Astrocyte (in vitro differentiated cells and primary cell): ENCODE results near the gene CEACAM3. TPM values are rescaled to one million over a fixed set of nuclear protein-coding genes. Genes with fewer than 3 reads are reported as not detected.
"Not testable (repeated sequence)": the region's sequence is repeated elsewhere in the genome, so short reads cannot be mapped to it uniquely, and the experiment has no call there.

Experiments used
- DNase-seq: peaks from one replicate; pipeline ENCODE4 v3.0.0-alpha.2; 2010; ENCODE audit warnings: low read depth
- FAIRE-seq: peaks from 2 replicates; lab custom pipeline; 2011; peaks lifted over from hg19 to GRCh38; lab: Jason Lieb, UNC
- H2AFZ ChIP-seq: 2 replicates; pipeline ENCODE4 v1.6.0; 2012; ENCODE audit warnings: low read depth, low read length, inconsistent platforms
- H3K27ac ChIP-seq: 2 replicates; pipeline ENCODE4 v1.5.1; 2011; ENCODE audit warnings: low read depth, low read length, inconsistent platforms
- H3K27me3 ChIP-seq: 2 replicates; pipeline ENCODE4 v1.6.0; 2011; ENCODE audit warnings: low read length, inconsistent platforms; ENCODE audit not compliant: insufficient read depth
- H3K36me3 ChIP-seq: 2 replicates; pipeline ENCODE4 v1.5.1; 2011; ENCODE audit warnings: low read length, inconsistent platforms; ENCODE audit not compliant: insufficient read depth
- H3K4me1 ChIP-seq: 2 replicates; pipeline ENCODE4 v1.5.1; 2011; ENCODE audit warnings: low read length, inconsistent platforms; ENCODE audit not compliant: insufficient read depth
- H3K4me2 ChIP-seq: 2 replicates; pipeline ENCODE4 v1.6.0; 2012; ENCODE audit warnings: low read length, inconsistent platforms
- H3K4me3 ChIP-seq: 2 replicates; pipeline ENCODE4 v1.5.1; 2011; ENCODE audit warnings: low read depth, mild to moderate bottlenecking, low read length, inconsistent platforms; ENCODE audit not compliant: insufficient read depth
- H3K79me2 ChIP-seq: 2 replicates; pipeline ENCODE4 v1.6.0; 2012; ENCODE audit warnings: mild to moderate bottlenecking, low read length, inconsistent platforms; ENCODE audit not compliant: insufficient read depth
- H3K9ac ChIP-seq: 2 replicates; pipeline ENCODE4 v1.6.0; 2012; ENCODE audit warnings: mild to moderate bottlenecking, low read length, inconsistent platforms
- H3K9me3 ChIP-seq: 2 replicates; pipeline ENCODE4 v1.5.1; 2012; ENCODE audit warnings: low read depth, mild to moderate bottlenecking, low read length, inconsistent platforms; ENCODE audit not compliant: insufficient read depth
- H4K20me1 ChIP-seq: 2 replicates; pipeline ENCODE4 v1.6.0; 2012; ENCODE audit warnings: low read length, inconsistent platforms; ENCODE audit not compliant: insufficient read depth
- H3K27ac Mint-ChIP-seq: one replicate; pipeline ENCODE4 v1.8.0; 2021; ENCODE audit warnings: mild to moderate bottlenecking, mixed read lengths; ENCODE audit not compliant: unreplicated experiment
- H3K27me3 Mint-ChIP-seq: one replicate; pipeline ENCODE4 v1.8.0; 2021; ENCODE audit warnings: low read depth, mixed read lengths; ENCODE audit not compliant: unreplicated experiment
- H3K36me3 Mint-ChIP-seq: one replicate; pipeline ENCODE4 v1.8.0; 2021; ENCODE audit warnings: low read depth, mixed read lengths; ENCODE audit not compliant: unreplicated experiment
- H3K4me1 Mint-ChIP-seq: one replicate; pipeline ENCODE4 v1.8.0; 2021; ENCODE audit warnings: low read depth, mixed read lengths; ENCODE audit not compliant: unreplicated experiment
- H3K4me3 Mint-ChIP-seq: one replicate; pipeline ENCODE4 v1.8.0; 2021; ENCODE audit warnings: mild to moderate bottlenecking, moderate library complexity, mixed read lengths; ENCODE audit not compliant: unreplicated experiment
- H3K9me3 Mint-ChIP-seq: one replicate; pipeline ENCODE4 v1.8.0; 2021; ENCODE audit warnings: mild to moderate bottlenecking, mixed read lengths; ENCODE audit not compliant: unreplicated experiment
- CTCF ChIP-seq: IDR thresholded peaks from 2 replicates; pipeline ENCODE4 v1.5.1; 2011; ENCODE audit warnings: low read depth, mild to moderate bottlenecking, inconsistent platforms, low read length, moderate library complexity; ENCODE audit not compliant: insufficient read depth
- EZH2 ChIP-seq: IDR thresholded peaks from 2 replicates; pipeline ENCODE4 v1.6.1; 2012; ENCODE audit warnings: mild to moderate bottlenecking, low read length, inconsistent platforms; ENCODE audit not compliant: insufficient read depth
- total RNA-seq: library from RNA; stranded (reverse); gene quantifications from 2 replicates; pipeline ENCODE4 v1.2.1, GENCODE V29; 2021

CEACAM3 gene
- total RNA-seq, 1 donor from 2014 or later: not detected

GRCh38 chr19:41755328-41755913 lies 41.0 kb upstream of the CEACAM3 start, which contains the start of gene CEACAM6:
Gene CEACAM6, plus strand, starts transcription at chr19:41755530. Its CDS starts 109 bp downstream, at chr19:41755639.
- FAIRE-seq (no peak), DNase-seq (no peak)
- no peaks in the 10 kb centered on the region for H4K20me1 ChIP-seq
- H3K4me1 ChIP-seq: no peaks in the 10 kb centered on the region
- H3K9ac ChIP-seq: no peak within 1 kb of the TSS
- H3K36me3 Mint-ChIP-seq: no peaks in the 10 kb centered on the region
- no peak within 1 kb of the TSS for H3K4me2 ChIP-seq
- H3K79me2 ChIP-seq: no peaks in the 10 kb centered on the region
- H3K4me3 ChIP-seq: no peak within 1 kb of the TSS
- TF ChIP-seq CTCF (no peak), EZH2 (no peak)
- no peaks in the 10 kb centered on the region for H3K36me3 ChIP-seq
- H2AFZ ChIP-seq: no peak within 1 kb of the TSS
- H3K4me1 Mint-ChIP-seq: no peaks in the 10 kb centered on the region
- H3K9me3 ChIP-seq: no peaks in the 10 kb centered on the region
- no peaks in the 10 kb centered on the region for H3K27me3 ChIP-seq
- no peak within 1 kb of the TSS for H3K27ac Mint-ChIP-seq
- H3K27me3 Mint-ChIP-seq: peaks cover 62% of the 10 kb centered on the region
- H3K27ac ChIP-seq: no peak within 1 kb of the TSS
- no peaks in the 10 kb centered on the region for H3K9me3 Mint-ChIP-seq
- no peak within 1 kb of the TSS for H3K4me3 Mint-ChIP-seq

DNA sequence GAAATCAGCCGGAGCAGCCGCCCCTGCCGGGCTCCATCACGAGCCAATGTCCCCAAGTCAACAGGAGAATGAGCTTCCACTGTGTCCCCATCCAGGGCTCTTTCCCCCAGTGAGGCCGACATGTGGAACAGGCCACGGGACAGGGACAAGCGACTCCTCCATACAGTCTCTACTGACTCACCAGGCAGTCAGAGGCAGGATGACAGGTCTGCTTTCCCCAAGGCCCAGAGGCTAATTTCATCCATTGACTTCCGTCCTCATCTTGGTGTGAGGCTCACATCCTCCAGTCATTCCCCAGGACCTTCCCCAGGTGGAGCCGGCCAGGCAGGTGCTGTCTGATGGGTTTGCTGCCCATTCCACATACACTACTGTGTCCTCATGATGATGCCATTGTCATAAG lies 37.5 kb upstream of the CEACAM3 start:
- Mint-ChIP-seq H3K9me3 (no peaks in the 10 kb centered on the region), H3K27ac (no peak overlapping the region), H3K4me1 (no peaks in the 10 kb centered on the region), H3K4me3 (no peak overlapping the region), H3K27me3 (peaks cover 70% of the 10 kb centered on the region), H3K36me3 (no peaks in the 10 kb centered on the region)
- H3K4me2 ChIP-seq: no peak overlapping the region
- no peak overlapping the region for H2AFZ ChIP-seq
- no peak overlapping the region for H3K9ac ChIP-seq
- no peak for FAIRE-seq
- no peaks in the 10 kb centered on the region for H4K20me1 ChIP-seq
- DNase-seq: no peak
- no peak overlapping the region for H3K27ac ChIP-seq
- H3K4me1 ChIP-seq: no peaks in the 10 kb centered on the region
- H3K79me2 ChIP-seq: no peaks in the 10 kb centered on the region
- no peaks in the 10 kb centered on the region for H3K27me3 ChIP-seq
- TF ChIP-seq CTCF (no peak), EZH2 (no peak)
- no peaks in the 10 kb centered on the region for H3K9me3 ChIP-seq
- no peaks in the 10 kb centered on the region for H3K36me3 ChIP-seq
- H3K4me3 ChIP-seq: no peak overlapping the region

- H3K27me3 ChIP-seq: no peaks in the 10 kb centered on the region
- H3K4me1 ChIP-seq: no peaks in the 10 kb centered on the region
- DNase-seq (no peak), FAIRE-seq (no peak)
- H3K4me2 ChIP-seq: no peak overlapping the region
- no peaks in the 10 kb centered on the region for H3K79me2 ChIP-seq
- Mint-ChIP-seq H3K9me3 (peaks cover 2% of the 10 kb centered on the region), H3K4me3 (no peak overlapping the region), H3K4me1 (no peaks in the 10 kb centered on the region), H3K27ac (no peak overlapping the region), H3K36me3 (no peaks in the 10 kb centered on the region), H3K27me3 (peaks cover 42% of the 10 kb centered on the region)
- no peaks in the 10 kb centered on the region for H4K20me1 ChIP-seq
- H3K9me3 ChIP-seq: no peaks in the 10 kb centered on the region
- H3K27ac ChIP-seq: no peak overlapping the region
- H2AFZ ChIP-seq: no peak overlapping the region
- TF ChIP-seq EZH2 (no peak), CTCF (no peak)
- H3K4me3 ChIP-seq: no peak overlapping the region
- H3K9ac ChIP-seq: no peak overlapping the region
- no peaks in the 10 kb centered on the region for H3K36me3 ChIP-seq
Observed at GRCh38 chr19:41767115-41767514, 29.3 kb upstream of the CEACAM3 start.

GRCh38 chr19:41768105-41768504 lies 28.3 kb upstream of the CEACAM3 start:
- H3K9me3 Mint-ChIP-seq, H2AFZ ChIP-seq, H3K4me3 Mint-ChIP-seq, H3K4me1 Mint-ChIP-seq, DNase-seq, H3K27ac ChIP-seq, H3K4me2 ChIP-seq, H3K27ac Mint-ChIP-seq, H4K20me1 ChIP-seq, FAIRE-seq, H3K79me2 ChIP-seq, H3K36me3 ChIP-seq, H3K36me3 Mint-ChIP-seq, H3K27me3 ChIP-seq, H3K9me3 ChIP-seq, H3K4me1 ChIP-seq, H3K9ac ChIP-seq, H3K4me3 ChIP-seq: not testable (repeated sequence)
- peaks cover 38% of the 10 kb centered on the region for H3K27me3 Mint-ChIP-seq
